GM18526 (cell line): ENCODE data around the gene CCNI2.
A peak's percentile ranks its signal among the peaks of the same experiment; 100 is the strongest.

Source experiments
- POLR2A ChIP-seq: IDR thresholded peaks from 3 replicates; pipeline ENCODE4 v1.6.1; 2011; ENCODE audit not compliant: insufficient read length; ENCODE audit errors: extremely low read depth

Gene CCNI2

DNA sequence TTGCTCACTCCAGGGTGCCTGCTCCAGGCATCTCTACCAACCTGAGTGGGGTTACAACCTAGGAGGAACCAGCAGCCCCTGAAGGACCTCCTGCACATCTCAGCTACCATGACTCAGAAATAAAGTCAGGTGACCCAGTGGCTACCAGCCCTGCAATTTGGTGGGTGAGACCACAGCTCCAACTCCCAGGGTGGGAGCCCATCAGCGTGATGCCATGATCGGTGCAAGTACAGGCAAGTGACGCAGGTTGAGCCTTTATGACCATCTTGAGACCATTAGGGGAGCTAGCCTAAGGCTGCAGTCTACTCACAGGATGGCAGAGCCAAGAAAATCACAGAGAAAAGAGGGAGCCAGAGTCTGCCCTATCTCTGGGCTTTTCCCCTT is 21.3 kb downstream of the CCNI2 start:
- no peak for TF ChIP-seq POLR2A

DNA sequence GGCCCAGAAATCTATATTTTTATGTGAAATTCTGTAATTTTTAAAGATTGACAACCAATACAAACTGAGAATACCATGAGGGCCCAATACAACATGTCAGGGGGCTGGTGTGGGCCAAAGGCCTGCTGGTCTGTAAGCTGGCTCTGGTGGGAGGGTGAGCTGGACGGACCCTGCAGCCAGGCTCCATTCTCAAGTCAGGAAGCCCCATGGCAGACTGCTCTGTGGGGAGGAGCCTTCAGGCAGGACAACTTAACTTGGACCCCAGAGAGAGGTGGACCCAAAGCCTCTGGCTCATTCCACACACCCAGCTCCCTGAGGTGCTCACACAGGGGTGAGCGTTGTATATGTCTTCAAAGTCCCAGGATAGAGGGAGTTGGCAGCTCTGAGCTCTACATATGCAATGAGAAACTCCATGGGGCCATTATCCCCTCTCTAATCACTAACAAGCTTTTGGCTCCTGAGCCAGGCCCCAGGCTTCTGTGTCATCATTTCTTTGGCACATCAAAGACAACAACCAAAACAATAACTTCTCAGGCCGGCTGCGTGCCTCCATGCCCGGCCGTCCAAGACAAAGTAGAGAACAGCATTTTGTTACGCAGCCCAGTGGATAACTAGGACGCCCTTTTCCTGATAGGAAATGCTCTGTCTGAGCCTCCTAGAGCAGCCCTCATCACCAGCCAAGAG is 23.4 kb downstream of the CCNI2 start:
- no peak for TF ChIP-seq POLR2A

DNA sequence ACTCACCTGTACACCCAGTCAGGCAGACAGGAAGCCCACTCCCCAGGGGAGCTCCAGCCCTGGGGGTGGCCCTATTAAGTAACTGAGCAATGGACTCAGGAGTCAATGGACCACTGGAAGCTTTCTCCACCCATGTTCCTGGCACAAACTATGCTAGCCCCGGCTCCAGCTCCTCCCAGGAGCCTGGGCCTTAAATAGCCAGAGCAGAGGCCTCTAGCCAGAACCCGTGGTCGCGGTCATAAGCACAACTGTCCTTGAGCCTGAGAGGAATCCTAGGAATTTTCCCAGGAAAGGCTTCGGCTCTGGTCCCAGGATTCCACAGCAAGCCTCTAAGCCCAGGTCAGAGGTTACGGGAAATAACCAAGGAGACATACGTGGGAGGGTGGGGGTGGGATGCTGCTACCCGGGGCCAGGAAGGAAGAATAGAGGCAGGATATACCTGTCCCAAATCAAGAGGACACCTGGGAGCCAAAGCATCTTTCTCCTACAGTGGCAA is 24.3 kb downstream of the CCNI2 start:
- no peak for TF ChIP-seq POLR2A

DNA sequence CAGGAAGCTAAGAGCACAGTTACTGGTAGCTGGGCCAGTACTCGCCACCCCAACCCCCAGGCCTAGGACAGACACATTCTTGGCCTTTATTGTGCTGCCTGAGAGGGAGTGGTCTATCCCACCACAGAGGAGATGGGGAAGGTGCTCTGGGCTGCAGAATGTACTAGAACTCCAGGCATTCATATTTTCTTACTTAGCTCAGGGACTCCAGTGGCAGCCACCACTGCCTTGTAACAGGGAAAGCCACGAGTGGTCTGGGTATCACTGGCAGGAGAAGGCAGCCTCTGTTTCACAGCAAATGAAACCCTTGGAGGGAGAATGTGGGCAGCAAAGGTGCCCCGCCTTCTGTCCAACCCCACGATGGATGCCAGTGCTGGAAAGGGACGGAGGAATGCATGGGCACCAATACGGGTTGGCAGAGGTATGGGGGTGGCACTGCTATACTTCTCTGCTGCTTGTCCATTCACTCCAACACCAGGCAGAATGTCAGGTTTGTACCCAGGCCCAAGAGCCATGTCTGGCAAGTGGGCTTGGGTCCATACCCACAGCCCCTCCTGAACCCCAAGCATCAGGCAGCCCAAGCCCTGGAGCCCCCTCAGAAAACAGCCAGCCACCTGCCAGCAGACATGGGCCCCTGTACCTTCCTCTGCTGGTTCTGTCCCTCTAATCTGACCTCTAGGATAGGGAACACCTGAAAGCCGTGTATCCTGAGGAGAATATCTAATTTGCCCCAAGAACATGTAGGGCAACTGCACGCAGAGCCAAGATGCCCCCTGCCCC is 25.3 kb downstream of the CCNI2 start:
- no peak for TF ChIP-seq POLR2A

DNA sequence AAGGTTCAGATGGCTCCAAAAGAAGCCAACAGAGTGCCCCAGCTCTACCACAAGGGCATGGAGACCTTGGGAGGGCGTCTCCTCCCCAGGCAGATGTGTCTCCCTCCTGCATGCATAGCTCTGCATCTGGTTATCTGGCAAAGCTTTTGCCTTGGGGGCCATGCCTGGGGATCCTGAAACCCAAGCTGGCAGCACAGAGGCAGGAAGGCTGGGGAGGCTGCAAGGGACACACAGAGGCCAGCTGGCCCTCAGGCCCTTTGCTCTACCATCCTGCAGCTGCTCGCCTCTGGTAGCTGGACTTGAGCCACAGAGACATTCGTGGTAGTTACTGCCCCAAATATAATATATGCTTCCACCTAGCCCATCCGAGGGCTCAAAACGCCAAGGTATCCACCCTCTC is 25.9 kb downstream of the CCNI2 start:
- no peak for TF ChIP-seq POLR2A

DNA sequence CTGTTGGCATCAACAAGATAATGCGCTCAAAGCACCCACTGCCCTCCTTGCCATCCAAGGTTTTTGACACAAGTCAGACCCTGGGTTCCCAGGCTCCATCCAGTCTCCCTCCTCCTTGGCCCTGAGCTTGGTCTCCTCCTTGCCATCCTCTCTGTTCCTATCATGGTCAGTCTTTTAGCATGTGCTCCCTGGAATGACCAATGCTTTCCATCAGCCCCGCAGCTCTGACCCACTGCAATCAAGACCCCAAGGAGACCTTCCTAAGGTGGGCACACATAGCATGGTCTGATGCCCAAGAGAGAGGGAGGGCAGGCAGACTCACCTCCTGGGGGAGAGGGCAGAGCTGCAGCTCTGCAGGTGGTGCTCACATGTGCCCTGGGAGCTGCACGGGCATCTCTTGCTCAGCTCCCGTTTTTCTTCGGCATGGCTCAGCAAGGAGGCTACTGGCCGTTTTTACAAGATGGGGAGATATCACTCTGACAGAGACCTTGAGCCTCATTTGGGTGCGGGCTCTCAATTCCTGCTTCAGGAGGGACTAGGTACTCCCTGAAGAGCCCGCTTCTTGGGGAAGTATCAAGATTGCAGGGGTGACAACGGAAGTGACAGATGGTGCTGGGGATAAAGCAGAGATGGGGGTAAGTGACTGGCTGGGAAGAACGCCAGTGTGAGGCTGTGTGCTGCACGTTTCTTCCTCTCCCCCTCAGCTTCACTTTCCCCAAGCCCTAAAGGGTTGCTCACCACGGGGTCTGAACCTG is 26.6 kb downstream of the CCNI2 start:
- no peak for TF ChIP-seq POLR2A

DNA sequence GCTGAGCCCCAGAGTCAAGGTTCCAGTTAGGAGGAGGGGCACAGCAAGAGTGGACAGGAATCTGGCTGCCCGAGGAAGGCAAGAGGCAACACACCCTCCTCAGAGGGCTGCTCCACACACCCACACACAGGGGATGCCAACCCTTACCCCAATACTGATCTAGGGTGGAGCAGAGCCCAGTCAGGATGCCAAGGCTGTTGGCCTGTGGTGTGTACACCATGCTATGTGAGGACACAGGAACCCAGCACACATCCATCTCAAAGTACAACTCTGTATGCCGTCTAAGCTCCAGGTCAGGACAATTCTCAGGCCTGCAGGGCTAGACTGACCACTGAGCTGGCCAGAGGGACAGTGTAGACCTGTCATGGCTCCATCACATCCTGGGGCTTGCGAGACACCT is 27.2 kb downstream of the CCNI2 start:
- no peak for TF ChIP-seq POLR2A

DNA sequence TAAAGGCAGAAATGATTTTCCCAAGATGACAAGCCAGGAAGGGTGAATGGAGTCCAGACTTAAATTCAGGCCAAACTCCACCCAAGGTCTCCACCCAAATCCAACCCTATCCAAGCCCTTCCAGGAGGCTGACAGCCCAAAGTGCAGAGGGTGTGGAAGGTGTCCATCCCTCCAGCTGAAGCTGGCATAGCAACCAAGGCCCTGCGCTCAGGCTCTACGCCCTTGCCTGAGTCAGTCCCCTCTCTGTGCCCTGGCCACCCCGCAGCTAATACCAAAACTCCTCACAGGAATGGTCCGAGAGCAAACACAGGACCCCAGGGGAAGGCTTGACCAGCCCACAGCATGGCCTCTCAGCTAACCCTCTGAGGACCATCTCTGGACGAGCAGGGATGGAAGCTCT is 27.7 kb downstream of the CCNI2 start:
- no peak for TF ChIP-seq POLR2A

DNA sequence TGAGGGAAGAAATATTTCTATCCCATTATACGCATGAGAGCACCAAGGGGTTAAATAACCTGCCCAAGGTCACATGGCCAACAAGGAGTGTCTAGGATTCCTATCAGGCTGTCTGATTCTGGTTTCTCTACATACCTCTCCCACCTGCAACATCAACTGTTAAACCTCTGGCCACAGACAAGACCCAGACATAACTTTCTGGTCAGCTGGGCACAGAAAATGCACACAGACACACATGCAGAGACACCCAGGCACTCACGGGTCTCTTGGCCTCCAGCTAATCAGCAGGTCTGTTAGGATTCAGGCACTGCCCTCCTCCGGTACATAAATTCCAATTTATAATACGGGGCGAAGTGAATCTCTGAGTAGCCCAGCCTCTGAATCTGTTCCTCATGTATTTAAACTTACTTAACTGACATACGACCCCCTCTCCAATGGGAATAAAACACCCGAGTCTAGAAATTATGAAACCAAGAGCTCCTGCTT is 28.3 kb downstream of the CCNI2 start:
- TF ChIP-seq POLR2A: no peak

DNA sequence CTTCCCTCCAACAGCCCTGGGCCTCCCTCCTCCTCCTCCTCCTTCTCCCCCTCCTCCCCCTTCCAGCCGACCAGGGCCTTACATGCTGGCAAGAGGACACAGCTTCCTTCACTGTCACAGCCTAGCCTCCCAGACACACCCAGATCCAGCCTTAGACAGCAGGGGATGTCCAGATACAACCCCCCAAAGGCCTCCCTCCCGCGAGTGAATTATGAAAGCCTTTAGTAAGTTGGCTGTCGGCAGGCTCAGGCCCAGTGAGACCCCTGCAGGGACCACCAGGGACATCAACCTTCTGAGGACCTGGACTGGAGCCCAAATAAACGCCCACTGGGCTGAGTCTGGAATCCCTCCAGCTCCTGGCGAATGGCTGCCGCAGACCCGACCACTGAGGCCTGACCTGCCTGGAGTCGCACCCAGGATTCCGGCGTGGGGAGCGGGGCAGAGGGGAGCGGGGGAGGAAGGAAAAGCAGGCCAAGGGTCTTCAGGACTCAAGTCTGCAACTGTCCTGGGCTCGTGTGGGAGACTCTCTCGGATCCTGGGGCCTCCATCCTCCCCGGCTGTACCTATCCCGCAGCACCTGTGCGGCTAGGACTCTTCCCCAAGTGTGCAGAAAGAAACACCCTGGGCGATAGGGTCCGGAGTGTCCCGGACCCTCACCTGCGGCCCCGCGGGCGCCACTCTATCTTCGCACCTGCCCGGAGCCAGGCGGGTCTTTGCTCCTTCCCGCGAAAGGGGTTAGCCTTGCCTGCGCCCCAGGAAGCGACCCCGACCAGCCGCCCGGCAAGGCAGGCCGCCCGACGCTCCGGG is 29.1 kb downstream of the CCNI2 start:
- TF ChIP-seq POLR2A: no peak

DNA sequence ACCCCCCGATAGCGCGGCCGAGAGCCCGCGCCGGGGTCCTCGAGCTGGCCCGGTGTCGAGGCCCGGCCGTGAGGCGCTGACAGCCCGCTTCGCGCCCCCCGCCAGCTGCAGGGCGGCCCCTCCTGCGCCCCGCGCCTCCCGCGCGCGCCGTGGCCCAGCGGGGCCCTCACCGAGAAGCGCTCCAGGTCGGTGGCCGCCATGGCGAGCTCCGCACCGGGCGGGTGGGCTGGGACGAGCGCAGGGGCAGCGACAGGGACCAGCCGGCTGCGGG is 29.6 kb downstream of the CCNI2 start:
- TF ChIP-seq POLR2A: no peak

DNA sequence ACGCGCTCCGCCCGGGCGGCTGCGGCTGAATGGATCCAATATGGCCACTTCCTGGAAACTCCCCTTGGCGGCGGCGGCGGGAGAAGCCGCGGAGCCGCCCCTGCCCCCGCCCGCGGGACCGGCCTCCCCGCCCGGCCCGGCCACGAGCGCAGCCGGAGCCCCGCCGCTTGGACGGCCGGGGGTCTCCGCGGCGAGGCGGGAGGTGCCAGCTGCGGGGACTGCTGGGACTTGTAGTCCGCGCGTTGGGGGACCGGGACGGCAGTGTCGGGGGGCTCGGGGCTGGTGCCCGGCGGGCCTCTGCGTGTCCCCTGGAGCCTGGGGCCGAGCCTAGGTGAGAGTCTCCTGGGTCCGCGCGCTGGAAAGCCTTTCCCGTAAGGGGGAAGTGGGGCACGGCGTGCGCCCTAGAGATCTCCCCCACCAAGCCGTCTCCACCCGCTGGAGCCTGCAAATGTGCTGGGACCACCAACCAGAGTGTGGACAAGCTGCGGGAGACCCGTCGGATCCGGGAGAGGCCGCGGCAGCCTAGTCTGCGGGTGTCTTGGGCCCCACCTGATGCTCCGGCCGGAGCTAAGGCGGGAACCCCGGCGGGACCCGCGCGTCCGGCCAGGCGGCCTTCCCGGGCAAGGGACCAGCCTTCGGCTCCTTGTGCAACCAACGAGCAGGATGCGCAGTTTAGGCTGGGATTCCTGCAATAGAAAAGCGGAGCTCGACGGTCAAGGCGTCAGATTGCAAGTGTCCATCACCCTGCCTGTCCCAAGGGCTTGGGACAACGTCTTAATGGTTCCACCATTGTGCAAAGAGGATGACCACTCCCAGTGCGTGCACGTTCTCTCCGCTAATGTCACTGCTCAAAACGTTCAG is 30.2 kb downstream of the CCNI2 start, which contains the start of gene SEPTIN8:
TSS of gene SEPTIN8 (minus strand) at position 31 of the 861 bp plus-strand sequence. CDS start 102 bp downstream, outside the sequence.
- peak; percentile 49 for TF ChIP-seq POLR2A

DNA sequence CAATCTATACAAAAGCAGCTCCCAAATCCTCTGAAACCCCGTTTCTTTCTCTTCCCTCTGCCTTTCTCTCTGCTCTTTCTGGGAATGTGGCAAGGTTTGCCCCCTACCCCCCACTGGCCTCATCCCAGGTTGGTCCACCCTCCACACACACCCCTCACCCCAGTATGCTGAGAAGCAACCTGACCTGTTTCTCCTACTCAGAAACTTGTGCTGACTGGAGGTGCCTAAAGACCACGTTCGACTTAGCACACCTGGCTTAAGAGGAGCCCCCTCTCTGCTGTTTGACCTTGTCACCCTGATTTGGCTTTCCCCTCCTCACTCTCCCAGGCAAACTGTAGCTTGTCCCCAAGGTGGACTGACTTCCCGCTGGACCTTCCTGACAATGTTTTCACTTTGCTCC is 30.9 kb downstream of the CCNI2 start:
- no peak for TF ChIP-seq POLR2A

DNA sequence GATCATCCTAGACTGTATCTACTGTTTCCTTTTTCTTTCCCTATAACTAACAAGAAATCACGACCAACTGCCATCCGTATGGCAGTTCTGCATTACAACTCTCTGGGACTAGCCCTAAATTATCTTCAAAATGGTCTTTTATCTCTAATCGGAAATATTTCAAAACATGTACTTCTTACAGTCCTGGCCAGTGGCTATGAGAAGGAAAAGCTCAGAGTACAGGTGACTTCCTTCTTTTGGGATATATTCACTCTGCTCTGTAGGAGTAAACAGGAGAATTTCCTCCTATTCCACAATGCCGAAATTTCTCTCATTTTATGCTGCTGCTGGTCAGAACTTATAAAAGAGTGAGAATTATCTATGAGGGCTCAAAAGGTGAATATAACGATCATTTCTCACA is 31.6 kb downstream of the CCNI2 start:
- TF ChIP-seq POLR2A: no peak

DNA sequence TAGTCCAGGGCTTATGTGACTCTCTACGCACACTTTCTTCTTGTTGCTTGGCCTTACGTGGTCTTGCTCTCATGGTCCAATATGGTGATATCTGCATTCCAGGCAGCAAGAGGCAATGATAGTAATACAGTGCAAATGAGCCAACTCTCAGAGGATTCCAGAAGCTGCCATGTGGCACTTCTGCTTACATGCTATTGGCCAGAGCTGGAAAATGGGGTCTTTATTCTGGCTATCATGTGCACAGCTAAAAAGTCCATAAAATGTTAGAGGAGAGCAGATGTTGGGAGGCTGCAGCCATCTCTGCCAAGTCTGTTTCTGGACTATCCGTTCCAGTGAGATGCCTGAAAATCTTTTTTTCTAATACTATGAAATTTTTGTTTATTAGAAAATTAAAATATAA is 32.7 kb downstream of the CCNI2 start:
- no peak for TF ChIP-seq POLR2A

DNA sequence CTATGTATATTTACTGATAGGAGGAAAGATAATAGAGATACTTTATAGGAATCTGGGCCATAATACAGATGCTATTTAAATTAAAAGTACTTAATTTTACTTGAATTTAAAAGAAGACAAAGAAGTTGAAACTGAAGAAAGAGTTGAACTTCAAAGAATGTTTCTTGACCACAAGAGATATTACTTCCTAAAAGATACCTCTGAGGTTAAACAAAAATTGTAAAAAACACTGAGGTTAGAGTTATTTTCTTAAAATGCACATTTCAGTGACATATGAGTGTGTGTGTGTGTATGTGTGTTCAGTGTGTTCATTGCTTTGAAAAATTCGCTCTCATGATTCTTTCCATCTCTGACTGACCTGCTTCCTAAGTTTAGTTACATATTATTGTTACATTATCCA is 33.4 kb downstream of the CCNI2 start:
- TF ChIP-seq POLR2A: no peak
